Measurements from ENCODE around the gene PHF11. TPM values are rescaled to one million over a fixed set of nuclear protein-coding genes. Genes with fewer than 3 reads are reported as not detected.

Gene PHF11
- total and polyA plus RNA-seq, 2 of the 13 experiments (the other 11 are each of a cell fraction or from before 2014, with no cell fraction given), result 15.8 to 22.0 TPM

DNA sequence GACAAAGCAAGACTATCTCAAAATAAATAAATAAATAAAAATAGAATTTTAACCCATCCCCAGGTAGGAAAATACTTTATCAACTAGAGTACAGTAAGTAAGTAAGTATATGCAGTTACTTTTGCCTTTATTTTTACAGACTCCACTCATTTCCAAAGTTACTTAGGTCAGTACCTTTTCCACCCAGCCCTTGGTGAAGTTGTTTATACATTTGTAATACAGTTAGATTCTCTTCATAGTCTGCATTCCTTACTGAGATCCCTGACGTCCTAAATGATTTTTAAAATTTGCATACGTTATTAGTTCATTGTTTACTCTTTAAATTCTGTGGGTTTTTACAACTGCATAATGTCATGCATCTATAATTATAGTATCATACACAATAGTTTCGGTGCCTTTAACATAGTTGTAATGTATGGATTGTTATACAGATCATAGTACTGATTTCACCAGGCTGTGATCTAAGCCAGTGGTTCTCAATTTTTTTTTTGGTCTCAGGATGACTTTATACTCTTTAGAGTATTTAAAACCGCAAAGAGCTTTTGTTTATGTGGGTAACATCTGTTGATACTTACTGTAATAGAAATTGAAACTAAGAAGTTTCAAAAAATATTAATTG lies 41.3 kb upstream of the PHF11 start:
- DNase-seq (ENCODE audit: low spot score), result no peak
- no peak overlapping the region for H3K9ac ChIP-seq (ENCODE audit: insufficient read depth, low read depth, low read length)
- H2AFZ ChIP-seq (ENCODE audit: low read length), result no peak overlapping the region
- CTCF ChIA-PET (ENCODE audit: low intra/inter-chr PET ratio, low total read pairs), result no interaction called here
- intact Hi-C loops (cut with micrococcal nuclease; ENCODE audit: unreplicated experiment) (loop anchor here (5.0 kb wide), 1 partner anchor 43 kb away; the partner anchor contains the start of gene PHF11), in situ Hi-C loops (cut with HindIII; ENCODE audit: extremely low pct_ligation_motif_present, low pct_unique_long_range_greater_than_20kb) (no loop called here)
- TF ChIP-seq NFATC3 (CRISPR knock-in tag; IDR thresholded peaks at IDR 0.05), result no peak
- TF ChIP-seq BORCS8-MEF2B (CRISPR knock-in tag; IDR thresholded peaks at IDR 0.05), result no peak
- no peak for TF ChIP-seq ZNF570 (CRISPR knock-in tag; IDR thresholded peaks at IDR 0.05; ENCODE audit: borderline replicate concordance)
- no peak for TF ChIP-seq JARID2 (CRISPR knock-in tag; IDR thresholded peaks at IDR 0.05; ENCODE audit: insufficient replicate concordance)
- no peak for TF ChIP-seq ZNF790 (CRISPR knock-in tag; IDR thresholded peaks at IDR 0.05; ENCODE audit: borderline replicate concordance)
- TF ChIP-seq CAMTA2 (CRISPR knock-in tag; IDR thresholded peaks at IDR 0.05; ENCODE audit: borderline replicate concordance), result no peak
- TF ChIP-seq MBNL3 (CRISPR knock-in tag; conservative IDR thresholded peaks at IDR 0.05), result no peak
- H3K27ac ChIP-seq (ENCODE audit: extremely low read length, insufficient read depth, low read length), result no peak overlapping the region
- no peak overlapping the region for H3K4me2 ChIP-seq (ENCODE audit: low read depth, low read length)
- H4K20me1 ChIP-seq (ENCODE audit: insufficient read depth, low read length), result no peaks in the 10 kb centered on the region
- 0 out of 5 replicates have a peak, but pooled peaks cover 0 to 2% of the 10 kb centered on the region in 2 experiments for H3K36me3 ChIP-seq (replicated peaks in 1 of 2; ENCODE audit: control insufficient read depth in 1 of 2, insufficient read depth in 2 of 2, low read length in 2 of 2)
- WGBS (ENCODE audit: low lambda C conversion rate), result 92% methylated on average over 4 of the region's 4 CpGs
- no TSS peak for BruUV-seq (replicated peaks)
- POLR2A ChIA-PET, result no interaction called here
- H3K9me3 ChIP-seq (ENCODE audit: low read length), result no peaks in the 10 kb centered on the region
- H3K4me1 ChIP-seq (ENCODE audit: insufficient read depth, low read length), result peaks cover 6% of the 10 kb centered on the region; the same call in 1 of the 2 replicates
- no peak for ATAC-seq
- H3K4me3 ChIP-seq (replicated peaks in 1 of 3; ENCODE audit: insufficient read depth in 1 of 3, low read depth in 2 of 3, low read length in 3 of 3), result no peak overlapping the region
- H3K79me2 ChIP-seq (ENCODE audit: insufficient read depth, low read length), result peaks cover 10% of the 10 kb centered on the region
- no peaks in the 10 kb centered on the region for H3K27me3 ChIP-seq (ENCODE audit: control insufficient read depth in 1 of 2, insufficient read depth in 2 of 2, low read length in 2 of 2)
- no peak for FAIRE-seq

DNA sequence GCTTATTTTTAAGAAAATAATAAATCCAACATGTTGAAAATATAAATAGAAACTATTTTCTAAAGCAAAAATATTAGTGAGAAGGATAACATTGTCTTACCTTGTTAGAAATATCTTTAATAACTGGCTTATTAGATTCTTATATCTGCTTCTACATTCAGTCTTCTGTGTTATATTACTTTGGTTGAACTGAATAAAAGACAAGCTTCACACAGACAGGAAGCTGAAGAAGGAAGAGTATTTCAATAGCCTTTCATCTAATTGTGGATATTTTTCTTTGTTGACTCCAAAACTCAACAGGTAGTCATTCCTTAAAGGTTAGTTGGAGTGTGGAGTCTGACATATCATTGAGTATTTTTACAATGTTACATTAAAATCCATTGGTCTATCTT lies 40.8 kb upstream of the PHF11 start:
- Histone ChIP-seq H3K27ac (ENCODE audit: extremely low read length, insufficient read depth, low read length) (no peak overlapping the region), H4K20me1 (ENCODE audit: insufficient read depth, low read length) (no peaks in the 10 kb centered on the region), H2AFZ (ENCODE audit: low read length) (no peak overlapping the region), H3K4me1 (ENCODE audit: insufficient read depth, low read length) (peaks cover 4% of the 10 kb centered on the region; the same call in 1 of the 2 replicates), H3K4me2 (ENCODE audit: low read depth, low read length) (no peak overlapping the region), H3K9ac (ENCODE audit: insufficient read depth, low read depth, low read length) (no peak overlapping the region), H3K79me2 (ENCODE audit: insufficient read depth, low read length) (peaks cover 7% of the 10 kb centered on the region), H3K9me3 (ENCODE audit: low read length) (no peaks in the 10 kb centered on the region), H3K36me3 (replicated peaks in 1 of 2; ENCODE audit: control insufficient read depth in 1 of 2, insufficient read depth in 2 of 2, low read length in 2 of 2) (0 out of 5 replicates have a peak, but pooled peaks cover 0 to 2% of the 10 kb centered on the region in 2 experiments), H3K4me3 (replicated peaks in 1 of 3; ENCODE audit: insufficient read depth in 1 of 3, low read depth in 2 of 3, low read length in 3 of 3) (no peak overlapping the region), H3K27me3 (ENCODE audit: control insufficient read depth in 1 of 2, insufficient read depth in 2 of 2, low read length in 2 of 2) (no peaks in the 10 kb centered on the region)
- ChIA-PET CTCF (ENCODE audit: low intra/inter-chr PET ratio, low total read pairs) (no interaction called here), POLR2A (no interaction called here)
- ATAC-seq, result no peak
- no peak for FAIRE-seq
- in situ Hi-C loops (cut with HindIII; ENCODE audit: extremely low pct_ligation_motif_present, low pct_unique_long_range_greater_than_20kb) (no loop called here), intact Hi-C loops (cut with micrococcal nuclease; ENCODE audit: unreplicated experiment) (no loop called here)
- BruUV-seq (replicated peaks), result no TSS peak
- DNase-seq (ENCODE audit: low spot score), result no peak
- TF ChIP-seq ZUFSP (CRISPR knock-in tag; IDR thresholded peaks at IDR 0.05; ENCODE audit: borderline replicate concordance) (no peak), ZNF747 (CRISPR knock-in tag; IDR thresholded peaks at IDR 0.05; ENCODE audit: borderline replicate concordance) (no peak), ZNF326 (CRISPR knock-in tag; IDR thresholded peaks at IDR 0.05; ENCODE audit: borderline replicate concordance) (no peak), ZNF33A (CRISPR knock-in tag; IDR thresholded peaks at IDR 0.05; ENCODE audit: borderline replicate concordance) (no peak), ZNF3 (CRISPR knock-in tag; IDR thresholded peaks at IDR 0.05) (no peak), KLF9 (CRISPR knock-in tag; IDR thresholded peaks at IDR 0.05; ENCODE audit: low read depth) (no peak), ISL2 (CRISPR knock-in tag; IDR thresholded peaks at IDR 0.05) (no peak), NFATC3 (CRISPR knock-in tag; IDR thresholded peaks at IDR 0.05) (no peak), ZNF572 (CRISPR knock-in tag; IDR thresholded peaks at IDR 0.05) (no peak), TRAFD1 (CRISPR knock-in tag; IDR thresholded peaks at IDR 0.05; ENCODE audit: borderline replicate concordance) (no peak)

Measured in HepG2 (cell line).